H7 (cell line): ENCODE measurements around the gene SRP68. TPM values are rescaled to one million over a fixed set of nuclear protein-coding genes. Genes with fewer than 3 reads are reported as not detected.
A peak's percentile ranks its signal among the peaks of the same experiment; 100 is the strongest.

Experiments
- DNase-seq: peaks from one replicate; pipeline ENCODE4 v3.0.0; 2012
- H3K27me3 ChIP-seq: 2 replicates; pipeline ENCODE4 v1.6.0; 2011; ENCODE audit warnings: mild to moderate bottlenecking, low read length; ENCODE audit not compliant: control insufficient read depth, insufficient read depth
- H3K36me3 ChIP-seq: replicated peaks from 2 replicates; pipeline ENCODE4 v1.5.1; 2011; ENCODE audit warnings: low read length; ENCODE audit not compliant: control insufficient read depth, insufficient read depth
- H3K4me3 ChIP-seq: 2 replicates; pipeline ENCODE4 v1.5.1; 2011; ENCODE audit warnings: low read depth, mild to moderate bottlenecking, control low read depth, low read length, moderate library complexity; ENCODE audit not compliant: insufficient read depth
- total RNA-seq: library from RNA; depleted of rRNA; stranded (reverse); fragments of >200 nt; shearing (Covaris generic); gene quantifications from 2 replicates; pipeline ENCODE4 v1.2.3, GENCODE V29; 2014; rRNA removed

The SRP68 gene
- total RNA-seq, result 31.4 and 33.4 TPM in 2 replicates

DNA sequence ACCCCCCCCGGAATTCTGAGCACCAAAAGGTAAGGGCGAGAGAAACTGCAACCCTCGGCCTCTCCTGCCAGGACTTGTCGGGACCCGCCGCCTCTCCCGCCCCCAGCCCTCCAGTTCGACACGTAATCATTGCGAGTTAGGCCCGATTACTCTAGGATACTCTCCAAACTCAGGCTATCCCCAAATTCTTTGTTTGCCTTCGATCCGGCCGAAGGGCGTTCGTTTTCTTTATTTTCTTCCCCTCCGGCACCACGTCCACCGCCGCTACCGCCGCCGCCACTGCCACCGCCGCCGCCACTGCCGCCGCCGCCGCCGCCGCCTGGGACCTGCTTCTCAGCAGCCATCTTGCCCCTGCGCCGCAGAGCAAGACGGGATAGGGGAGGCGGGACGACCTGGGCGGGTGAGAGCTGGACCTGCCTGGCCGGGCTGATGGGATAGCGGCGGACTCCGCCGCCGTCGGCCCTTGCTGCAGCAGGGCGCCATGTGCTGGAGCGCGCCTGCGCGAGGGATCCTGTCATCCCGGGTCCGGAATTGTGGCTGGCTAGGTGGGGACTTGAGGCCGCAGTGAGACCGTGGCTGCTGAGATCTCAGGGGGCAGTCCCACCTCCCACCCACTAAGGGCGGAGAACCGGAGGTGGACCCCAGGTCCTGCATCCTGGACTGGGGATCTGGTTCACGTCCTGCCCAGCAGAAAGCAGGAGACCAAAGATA is at the start of gene SRP68:
Gene SRP68 (minus strand): TSS at position 370 of the 711 bp plus-strand sequence. CDS start 26 bp downstream, at position 344.
- H3K27me3 ChIP-seq, result peaks cover 39% of the 10 kb centered on the region
- peak within 1 kb of the TSS; percentile 71 for H3K4me3 ChIP-seq
- peak; percentile 97 for DNase-seq
- H3K36me3 ChIP-seq, result peaks cover 3% of the 10 kb centered on the region

DNA sequence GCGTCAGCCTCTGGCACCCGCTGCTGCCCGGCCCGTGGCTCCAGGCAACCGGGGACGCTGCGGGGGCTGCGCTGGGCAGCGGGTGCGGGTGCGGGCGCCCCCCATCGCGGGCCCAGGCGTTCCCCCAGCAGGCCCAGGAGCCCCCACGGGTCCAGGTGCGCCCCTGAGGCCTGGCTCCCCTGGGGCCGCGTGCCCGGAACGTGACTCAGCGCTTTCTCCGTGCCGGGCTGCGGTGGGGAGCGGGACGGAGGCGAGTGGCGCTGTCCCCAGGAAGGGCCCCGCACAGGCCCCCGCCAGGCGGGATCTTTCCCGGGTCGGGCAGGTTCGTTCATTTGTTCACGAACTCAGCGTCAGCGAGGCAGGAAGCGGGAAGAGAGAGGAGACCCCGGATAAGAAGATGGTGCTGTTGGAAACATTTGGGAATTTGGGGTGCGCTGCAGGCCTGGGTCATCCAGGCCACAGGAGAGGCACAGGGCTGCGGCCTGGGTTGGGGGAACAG is 49.7 kb upstream of the SRP68 start:
- H3K4me3 ChIP-seq, result peak overlapping the region; percentile 35; the same call in 1 of the 2 replicates
- peak; percentile 91 for DNase-seq

DNA sequence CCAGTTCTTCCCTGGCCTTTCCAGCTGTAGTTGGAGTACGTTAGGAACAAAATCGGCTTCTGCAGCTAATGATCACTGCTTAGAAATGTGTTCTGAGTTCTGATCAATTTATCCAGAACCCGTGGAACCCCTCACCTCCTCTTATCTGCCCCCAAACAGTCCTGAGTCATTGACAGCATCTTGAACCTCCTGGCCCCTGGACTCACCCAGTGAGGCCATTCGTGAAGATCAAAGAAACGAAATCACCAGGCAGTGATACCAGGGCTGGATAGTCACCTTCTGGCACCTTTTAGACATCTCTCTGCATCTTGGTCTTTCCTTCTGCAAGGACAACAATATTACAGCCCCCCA is 48.3 kb upstream of the SRP68 start:
- Histone ChIP-seq H3K27me3 (peaks cover 2% of the 10 kb centered on the region; the same call in 1 of the 2 replicates), H3K36me3 (no peaks in the 10 kb centered on the region), H3K4me3 (no peak overlapping the region)
- DNase-seq, result no peak

More for the DNA sequence above, 49.7 kb upstream of the SRP68 start:
- no peaks in the 10 kb centered on the region for H3K36me3 ChIP-seq
- peaks cover 2% of the 10 kb centered on the region; the same call in 1 of the 2 replicates for H3K27me3 ChIP-seq

DNA sequence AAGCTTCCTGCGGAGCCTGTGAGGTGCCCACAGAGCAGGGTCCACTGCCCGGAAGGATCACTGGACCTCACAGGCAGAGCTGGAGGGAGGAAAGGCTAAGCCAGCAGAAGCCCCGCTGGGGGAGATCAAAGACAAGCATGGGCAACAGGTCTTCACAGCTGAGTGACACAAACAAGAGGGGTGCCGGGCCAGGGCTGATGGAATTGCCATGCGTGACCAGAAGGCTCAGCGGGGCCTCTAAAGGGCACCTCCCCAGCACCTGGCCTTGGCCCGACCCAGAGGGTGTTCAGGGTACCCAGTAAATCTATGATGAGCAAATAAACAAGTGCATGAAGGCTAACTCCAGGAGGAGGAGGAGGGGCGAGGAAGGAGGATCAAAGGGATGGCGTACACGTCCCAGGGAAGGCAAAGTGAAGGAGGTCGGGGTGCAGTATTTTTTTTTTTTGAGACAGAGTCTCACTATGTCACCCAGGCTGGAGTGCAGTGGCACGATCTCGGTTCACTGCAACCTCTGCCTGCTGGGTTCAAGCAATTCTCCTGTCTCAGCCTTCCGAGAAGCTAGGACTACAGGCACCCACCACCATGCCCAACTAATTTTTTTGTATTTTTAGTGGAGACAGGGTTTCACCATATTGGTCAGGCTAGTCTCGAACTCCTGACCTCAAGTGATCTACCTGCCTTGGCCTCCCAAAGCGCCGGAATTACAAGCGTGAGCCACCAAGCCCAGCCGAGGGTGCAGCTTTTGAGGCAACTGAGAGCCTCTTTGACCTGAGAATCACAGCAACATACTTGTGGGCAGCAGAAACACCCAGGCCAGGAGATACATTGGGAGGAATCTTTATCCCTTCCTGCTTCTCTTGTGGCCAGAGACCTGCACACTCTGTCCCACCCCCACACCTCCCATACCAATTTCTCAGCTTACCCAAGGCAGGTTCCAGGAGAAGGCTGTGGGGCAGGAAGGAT is 47.4 kb upstream of the SRP68 start:
- Histone ChIP-seq H3K4me3 (no peak overlapping the region), H3K36me3 (no peaks in the 10 kb centered on the region), H3K27me3 (peaks cover 2% of the 10 kb centered on the region; the same call in 1 of the 2 replicates)
- DNase-seq, result peak; percentile 45

DNA sequence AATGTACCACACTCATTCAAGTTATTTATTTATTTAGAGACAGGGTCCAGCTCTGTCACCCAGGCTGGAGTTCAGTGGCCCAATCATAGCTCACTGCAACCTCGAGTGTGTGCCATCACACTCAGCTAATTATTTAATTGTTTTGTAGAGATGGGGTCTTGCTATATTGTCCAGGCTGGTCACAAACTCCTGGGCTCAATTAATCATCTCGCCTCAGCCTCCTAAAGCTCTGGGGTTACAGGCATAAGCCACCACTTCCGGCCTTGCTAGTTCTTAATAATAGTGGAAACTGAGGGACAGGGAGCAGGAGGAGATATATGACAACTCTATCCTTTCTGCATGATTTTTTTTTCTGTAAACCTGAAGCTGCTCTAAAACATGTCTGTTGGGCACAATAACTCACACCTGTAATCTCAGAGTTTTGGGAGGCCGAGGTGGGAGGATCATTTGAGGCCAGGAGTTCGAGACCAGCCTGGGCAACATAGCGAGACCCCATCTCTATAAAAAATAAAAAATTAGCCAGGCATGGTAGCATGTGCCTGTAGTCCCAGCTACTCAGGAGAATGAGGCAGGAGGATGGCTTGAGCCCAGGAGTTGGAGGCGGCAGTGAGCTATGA is 42.9 kb upstream of the SRP68 start:
- no peak for DNase-seq
- H3K4me3 ChIP-seq, result no peak overlapping the region
- H3K36me3 ChIP-seq, result no peaks in the 10 kb centered on the region
- no peaks in the 10 kb centered on the region for H3K27me3 ChIP-seq

DNA sequence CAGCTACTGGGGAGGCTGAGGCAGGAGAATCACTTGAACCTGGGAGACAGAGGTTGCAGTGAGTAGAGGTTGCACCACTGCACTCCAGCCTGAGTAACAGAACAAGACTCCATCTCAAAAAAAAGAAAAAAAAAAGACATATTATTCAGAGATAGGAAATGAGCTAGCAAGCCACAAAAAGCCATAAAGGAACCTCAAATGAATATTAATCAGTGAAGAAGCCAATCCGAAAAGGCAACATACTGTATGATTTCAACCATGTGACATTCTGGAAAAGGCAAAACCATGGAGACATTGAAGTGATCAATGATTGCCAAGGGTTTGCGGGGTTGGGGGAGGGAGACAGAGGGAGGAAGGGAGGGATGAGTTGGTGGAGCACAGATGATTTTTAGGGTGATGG is 39.6 kb upstream of the SRP68 start:
- no peak overlapping the region for H3K4me3 ChIP-seq
- H3K27me3 ChIP-seq, result no peaks in the 10 kb centered on the region
- DNase-seq, result no peak
- no peaks in the 10 kb centered on the region for H3K36me3 ChIP-seq

DNA sequence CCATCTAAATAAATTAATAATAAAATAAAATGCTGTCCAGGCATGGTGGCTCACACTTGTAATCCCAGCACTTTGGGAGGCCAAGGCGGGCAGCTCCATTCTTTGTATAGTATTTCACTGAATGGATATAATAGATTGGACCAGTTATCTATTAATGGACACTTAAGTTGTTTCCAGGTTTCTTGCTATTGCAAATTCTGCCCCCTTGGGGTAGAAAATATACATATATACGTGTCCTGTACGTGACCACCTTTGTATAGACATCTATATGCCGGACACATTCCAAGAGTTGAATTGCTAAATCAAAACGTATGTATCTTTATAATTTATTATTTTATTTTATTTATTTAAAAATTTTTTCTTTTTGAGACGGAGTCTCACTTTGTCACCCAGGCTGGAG is 35.2 kb upstream of the SRP68 start:
- no peaks in the 10 kb centered on the region for H3K36me3 ChIP-seq
- no peak for DNase-seq

DNA sequence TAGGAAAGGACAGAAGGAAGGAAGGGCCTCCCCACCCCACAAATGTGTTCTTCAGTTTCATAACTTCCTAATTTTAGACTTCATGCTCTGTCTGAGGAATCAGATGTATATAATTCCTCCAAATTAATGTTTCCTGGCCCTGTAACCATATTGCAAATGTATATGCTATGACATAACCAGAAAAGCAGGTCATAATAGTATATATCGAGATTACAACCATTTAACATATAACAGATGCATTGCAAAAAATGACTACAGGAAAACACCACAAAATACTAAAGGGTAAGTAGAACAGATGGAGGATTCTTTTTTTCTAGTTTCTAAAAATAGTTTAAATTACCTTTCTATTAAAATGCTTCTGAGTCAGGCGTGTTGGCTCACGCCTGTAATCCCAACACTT is 34.4 kb upstream of the SRP68 start:
- peaks cover 4% of the 10 kb centered on the region for H3K36me3 ChIP-seq
- H3K27me3 ChIP-seq, result no peaks in the 10 kb centered on the region
- no peak overlapping the region for H3K4me3 ChIP-seq
- no peak for DNase-seq

More for the DNA sequence above, 35.2 kb upstream of the SRP68 start:
- no peak overlapping the region for H3K4me3 ChIP-seq
- H3K27me3 ChIP-seq, result no peaks in the 10 kb centered on the region

DNA sequence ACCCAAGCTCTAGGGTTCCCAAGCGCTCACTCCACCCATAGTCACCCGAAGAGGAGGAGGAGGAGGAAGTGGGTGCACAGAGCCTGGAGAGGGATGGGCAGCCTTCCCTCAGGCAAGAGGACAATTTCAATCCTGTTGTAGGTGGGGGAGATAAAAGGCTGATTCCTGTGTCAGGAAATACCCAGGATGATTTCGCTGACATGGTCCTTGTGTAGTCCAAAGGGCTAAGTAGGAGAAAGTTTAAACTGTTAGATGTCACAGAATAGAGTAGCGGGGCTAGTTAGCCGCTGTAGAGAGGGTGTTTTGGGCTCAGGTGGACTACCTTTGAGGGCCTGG is 32.5 kb upstream of the SRP68 start:
- DNase-seq, result peak; percentile 14
- H3K4me3 ChIP-seq, result no peak overlapping the region

DNA sequence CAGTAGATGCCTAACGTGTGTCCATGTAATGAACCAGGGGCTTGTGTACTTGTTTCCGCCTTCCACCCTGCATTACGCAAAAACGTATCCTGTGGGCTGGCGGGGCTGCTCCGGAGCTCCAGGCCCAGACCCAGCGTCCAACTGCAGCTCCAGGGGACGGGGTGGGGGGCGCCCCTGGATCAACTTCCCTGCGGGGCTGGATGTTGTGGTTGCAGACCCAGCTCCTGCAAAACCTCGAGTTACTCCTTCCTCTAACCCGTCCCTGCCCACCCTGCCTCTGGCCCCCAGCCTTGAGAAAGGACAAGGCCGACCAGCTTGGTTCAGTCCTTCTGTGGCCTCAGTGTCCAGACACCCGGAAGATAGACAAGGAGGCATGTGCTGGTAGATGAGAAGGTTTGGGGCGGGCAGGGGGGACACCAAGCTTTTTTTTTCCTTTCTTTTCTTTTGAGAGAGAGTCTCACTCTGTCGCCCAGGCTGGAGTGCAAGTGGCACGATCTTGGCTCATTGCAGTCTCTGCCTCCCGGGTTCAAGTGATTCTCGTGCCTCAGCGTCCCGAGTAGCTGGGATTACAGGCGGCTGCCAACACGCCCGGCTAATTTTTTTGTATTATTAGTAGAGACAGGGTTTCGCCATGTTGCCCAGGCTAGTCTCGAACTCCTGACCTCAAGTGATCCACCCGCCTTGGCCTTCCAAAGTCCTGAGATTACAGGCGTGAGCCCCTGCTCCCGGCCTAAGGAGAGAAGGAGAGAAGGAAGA is 32.0 kb upstream of the SRP68 start:
- peak; percentile 59 for DNase-seq
- no peaks in the 10 kb centered on the region for H3K27me3 ChIP-seq
- H3K4me3 ChIP-seq, result peak overlapping the region; percentile 89
- H3K36me3 ChIP-seq, result peaks cover 16% of the 10 kb centered on the region

More for the DNA sequence above, 32.5 kb upstream of the SRP68 start:
- Histone ChIP-seq H3K36me3 (peaks cover 12% of the 10 kb centered on the region), H3K27me3 (no peaks in the 10 kb centered on the region)

DNA sequence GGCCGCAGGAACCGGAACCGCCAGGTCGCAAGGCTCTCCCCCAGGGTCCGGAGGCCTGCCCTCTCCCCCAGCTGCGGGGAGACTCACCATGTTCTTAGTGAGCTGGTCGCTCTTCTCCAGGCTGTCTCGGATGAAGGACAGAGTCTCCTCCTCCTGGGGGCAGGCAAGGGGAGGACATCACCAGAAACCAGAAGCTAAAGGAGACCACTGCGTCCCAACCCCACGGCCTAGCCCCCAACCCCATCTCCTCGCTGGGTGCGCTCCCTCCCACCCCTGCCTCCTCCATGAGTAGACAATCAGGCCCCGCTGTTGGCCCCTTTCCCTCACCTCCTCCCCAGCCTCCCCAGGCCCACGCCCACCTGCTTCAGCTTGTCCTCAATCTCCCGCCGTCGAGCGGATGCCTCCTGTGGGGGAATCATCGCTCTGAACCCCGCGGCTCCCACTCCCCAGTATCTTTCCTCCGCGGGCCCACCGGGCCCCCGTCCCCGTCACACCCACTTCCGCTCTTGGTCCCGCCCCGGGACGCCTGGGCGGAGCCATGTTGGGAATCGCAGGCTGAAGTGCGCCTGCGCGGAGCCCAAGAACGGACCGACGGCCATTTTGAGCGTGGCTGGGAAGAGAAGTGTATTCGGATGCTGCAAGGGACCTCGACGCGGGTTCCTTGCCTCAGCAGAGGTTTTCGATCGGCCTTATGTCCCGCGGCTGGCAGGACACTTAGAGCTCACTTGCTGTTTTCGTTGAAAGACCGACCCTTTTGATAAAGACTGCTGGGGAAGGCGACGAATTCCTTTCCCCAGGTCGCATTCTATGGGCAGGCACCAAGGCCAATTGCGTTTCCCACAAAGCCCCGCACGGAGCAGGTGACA is 31.2 kb upstream of the SRP68 start, which contains the start of gene EXOC7:
Gene EXOC7 (minus strand): TSS at position 514 of the 866 bp plus-strand sequence. CDS start 95 bp downstream, at position 419.
- DNase-seq, result peak; percentile 99
- Histone ChIP-seq H3K27me3 (no peaks in the 10 kb centered on the region), H3K4me3 (peak within 1 kb of the TSS; percentile 89)

DNA sequence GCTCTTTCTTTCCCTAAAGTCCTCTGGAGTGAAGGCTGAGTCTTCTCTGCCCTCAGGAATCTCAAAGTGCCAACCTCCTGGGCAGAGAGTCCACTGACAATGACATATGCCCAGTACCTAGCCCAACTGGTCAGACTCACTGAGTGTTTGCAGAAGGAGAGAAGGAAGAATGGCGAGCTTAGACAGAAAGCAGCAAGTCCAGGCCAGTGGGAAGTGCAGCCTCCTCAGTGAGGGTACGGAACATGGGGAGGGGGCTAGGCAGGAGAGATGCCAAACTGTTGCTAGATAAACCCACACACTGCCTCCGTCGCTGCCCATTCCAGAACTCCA is 30.6 kb upstream of the SRP68 start:
- Histone ChIP-seq H3K4me3 (peak overlapping the region; percentile 89), H3K36me3 (peaks cover 16% of the 10 kb centered on the region), H3K27me3 (no peaks in the 10 kb centered on the region)
- DNase-seq, result no peak

More for the DNA sequence above, 31.2 kb upstream of the SRP68 start, which contains the start of gene EXOC7:
- peaks cover 16% of the 10 kb centered on the region for H3K36me3 ChIP-seq

DNA sequence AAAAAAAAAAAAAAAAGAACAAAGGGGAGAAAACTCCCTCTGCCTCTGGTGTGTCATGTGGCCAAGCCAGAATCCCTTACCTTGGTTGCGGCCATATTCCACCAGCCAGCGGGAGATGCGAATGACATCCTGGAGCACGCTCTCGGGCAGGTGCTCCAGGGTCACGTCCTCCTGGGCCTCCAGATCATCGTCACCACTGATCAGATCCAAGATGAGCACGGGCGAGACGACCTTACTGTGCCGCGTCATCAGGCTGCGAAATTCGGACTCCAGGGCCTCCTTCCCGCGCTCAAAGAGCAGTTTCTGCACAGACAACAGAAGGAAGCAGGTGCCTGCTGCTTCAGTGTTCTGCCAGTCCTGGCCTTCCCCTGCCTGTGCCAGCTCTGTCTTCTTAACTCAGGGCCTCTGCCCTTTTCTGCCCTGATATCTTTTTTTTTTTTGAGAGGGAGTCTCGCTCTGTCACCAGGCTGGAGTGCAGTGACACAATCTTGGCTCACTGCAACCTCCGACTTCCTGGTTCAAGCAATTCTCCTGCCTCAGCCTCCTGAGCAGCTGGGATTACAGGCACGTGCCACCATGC is 25.5 kb upstream of the SRP68 start:
- DNase-seq, result no peak
- Histone ChIP-seq H3K36me3 (peaks cover 34% of the 10 kb centered on the region), H3K4me3 (no peak overlapping the region)

More for the DNA sequence above, 25.5 kb upstream of the SRP68 start:
- no peaks in the 10 kb centered on the region for H3K27me3 ChIP-seq
